HCT116 (cell line): ENCODE results near the gene SCAF1. TPM values are rescaled to one million over a fixed set of nuclear protein-coding genes. Genes with fewer than 3 reads are reported as not detected.

Experiments
- ATAC-seq: fragments of 200-7000 bp; cut with Tn5 transposase; 2 replicates; pipeline ENCODE4 v1.9.1; 2020; ENCODE audit warnings: mild to moderate bottlenecking, moderate library complexity
- BruUV-seq: library from RNA; stranded (reverse); fragments of 400-500 nt; replicated peaks from 2 replicates; lab custom pipeline; 2021; lab: Mats Ljungman, UMichigan
- CTCF ChIA-PET: fragments of 300-600 bp; sonication (Branson Sonifier 250); formaldehyde crosslinking; loops from one replicate; lab custom pipeline; 2021; ENCODE audit warnings: antibody characterized with exemption; lab: Charles Lee
- POLR2A ChIA-PET: fragments of 300-600, 350-600 bp; sonication (Branson Sonifier 250); formaldehyde crosslinking; loops from one replicate; lab custom pipeline; 2021; ENCODE audit warnings: antibody characterized with exemption; lab: Charles Lee
- RAD21 ChIA-PET, 2 experiments: fragments of 300-600 bp; sonication (Branson Sonifier 250); formaldehyde crosslinking; loops; one replicate each; lab custom pipeline; 2023; ENCODE audit warnings: low total read pairs in 2 of 2; ENCODE audit not compliant: uncharacterized antibody in 2 of 2, unreplicated experiment in 2 of 2, low non-redundant PET in 1 of 2; lab: Charles Lee
- DNase-seq: peaks from one replicate; pipeline ENCODE4 v3.0.0-alpha.2; 2010; ENCODE audit warnings: low read depth, low spot score
- H2AFZ ChIP-seq: fragments of 200-600 bp; shearing (Covaris generic), sonication (generic); 2 replicates; pipeline ENCODE4 v1.6.1; 2017; ENCODE audit warnings: low read depth, mixed run types, mixed read lengths, antibody characterized with exemption, low read length; ENCODE audit not compliant: poor library complexity, severe bottlenecking
- H3K27ac ChIP-seq: 2 replicates; pipeline ENCODE4 v1.5.1; 2012; ENCODE audit warnings: low read depth, low read length
- H3K27me3 ChIP-seq: fragments of 200-600 bp; sonication (generic); 2 replicates; pipeline ENCODE4 v1.6.1; 2016; ENCODE audit warnings: mixed run types, low read length, mixed read lengths; ENCODE audit not compliant: insufficient read depth
- H3K36me3 ChIP-seq, 2 experiments: fragments of 200-500 bp in 1 of 2; fragments of 200-600 bp in 1 of 2; sonication (Bioruptor generic) in 1 of 2; sonication (generic) in 1 of 2; 2 replicates each; pipeline versions ENCODE4 v1.5.1 to v1.6.1; 2014 to 2016; ENCODE audit warnings: low read length in 2 of 2, inconsistent platforms in 1 of 2, mixed read lengths in 1 of 2, mixed run types in 1 of 2; ENCODE audit not compliant: insufficient read depth in 2 of 2, control insufficient read depth in 1 of 2
- H3K4me1 ChIP-seq, 2 experiments: fragments of 200-600 bp in 1 of 2; sonication (generic) in 1 of 2; 2 replicates each; pipeline versions ENCODE4 v1.5.1 to v1.6.1; 2012 to 2017; ENCODE audit warnings: low read length in 2 of 2, inconsistent platforms in 1 of 2, mild to moderate bottlenecking in 1 of 2, mixed read lengths in 1 of 2, mixed run types in 1 of 2, moderate library complexity in 1 of 2; ENCODE audit not compliant: insufficient read depth in 2 of 2, control insufficient read depth in 1 of 2
- H3K4me2 ChIP-seq: fragments of 200-600 bp; sonication (generic); 2 replicates; pipeline ENCODE4 v1.6.1; 2017; ENCODE audit warnings: mixed run types, low read length, mixed read lengths
- H3K4me3 ChIP-seq, 2 experiments: fragments of 200-600 bp in 1 of 2; sonication (generic) in 1 of 2; replicated peaks in 1 of 2; 2 replicates each; pipeline ENCODE4 v1.5.1; 2011 to 2016; ENCODE audit warnings: low read length in 2 of 2, control low read depth in 1 of 2, low read depth in 1 of 2, mild to moderate bottlenecking in 1 of 2, mixed read lengths in 1 of 2, mixed run types in 1 of 2
- H3K79me2 ChIP-seq: fragments of 200-600 bp; sonication (generic); 2 replicates; pipeline ENCODE4 v1.6.1; 2017; ENCODE audit warnings: mild to moderate bottlenecking, mixed run types, low read length, moderate library complexity, mixed read lengths; ENCODE audit not compliant: insufficient read depth
- H3K9ac ChIP-seq: fragments of 200-600 bp; sonication (generic); 2 replicates; pipeline ENCODE4 v1.6.1; 2016; ENCODE audit warnings: low read length, mixed read lengths
- H3K9me2 ChIP-seq: fragments of 200-600 bp; sonication (generic), shearing (Covaris generic); 2 replicates; pipeline ENCODE4 v1.6.1; 2017; ENCODE audit warnings: mixed run types, mild to moderate bottlenecking, moderate library complexity; ENCODE audit not compliant: insufficient read depth
- H3K9me3 ChIP-seq, 2 experiments: fragments of 200-500 bp in 1 of 2; fragments of 200-600 bp in 1 of 2; sonication (Bioruptor generic) in 1 of 2; sonication (generic) in 1 of 2; 2 replicates each; pipeline ENCODE4 v1.6.1; 2014 to 2017; ENCODE audit warnings: low read length in 2 of 2, mixed read lengths in 2 of 2, inconsistent platforms in 1 of 2, low read depth in 1 of 2, mild to moderate bottlenecking in 1 of 2, mixed run types in 1 of 2, moderate library complexity in 1 of 2; ENCODE audit not compliant: control insufficient read depth in 1 of 2, insufficient read depth in 1 of 2
- H4K20me1 ChIP-seq: fragments of 200-600 bp; sonication (generic), shearing (Covaris generic); 2 replicates; pipeline ENCODE4 v1.6.1; 2017; ENCODE audit warnings: mixed run types, mild to moderate bottlenecking, moderate library complexity; ENCODE audit not compliant: insufficient read depth
- CEBPB ChIP-seq: IDR thresholded peaks from 2 replicates; pipeline ENCODE4 v1.6.1; 2012; ENCODE audit warnings: low read depth
- CTCF ChIP-seq, 3 experiments: fragments of 200-600 bp in 1 of 3; sonication (generic) in 1 of 3; IDR thresholded peaks in 2 of 3; conservative IDR thresholded peaks in 1 of 3; 2 replicates each; pipeline ENCODE4 v1.5.1; 2012 to 2017; ENCODE audit warnings: low read depth in 2 of 3, low read length in 2 of 3, antibody characterized with exemption in 1 of 3, borderline replicate concordance in 1 of 3, control low read depth in 1 of 3, mild to moderate bottlenecking in 1 of 3, mixed read lengths in 1 of 3, mixed run types in 1 of 3, moderate library complexity in 1 of 3; ENCODE audit not compliant: insufficient read depth in 1 of 3
- EGR1 ChIP-seq: IDR thresholded peaks from 2 replicates; pipeline ENCODE4 v1.6.1; 2012; ENCODE audit warnings: low read depth
- EZH2 ChIP-seq: fragments of 200-600 bp; sonication (generic); IDR thresholded peaks from 2 replicates; pipeline ENCODE4 v1.6.1; 2017; ENCODE audit warnings: antibody characterized with exemption, mixed run types
- EZH2phosphoT487 ChIP-seq: fragments of 200-600 bp; IDR thresholded peaks from 2 replicates; pipeline ENCODE4 v1.6.1; 2018; ENCODE audit warnings: antibody characterized with exemption, borderline replicate concordance
- FOSL1 ChIP-seq: IDR thresholded peaks from 2 replicates; pipeline ENCODE4 v1.6.1; 2012; ENCODE audit warnings: low read depth
- POLR2A ChIP-seq: IDR thresholded peaks from 2 replicates; pipeline ENCODE4 v1.7.0; 2011; ENCODE audit warnings: borderline replicate concordance; ENCODE audit not compliant: insufficient read depth, insufficient read length; ENCODE audit errors: extremely low read depth
- RAD21 ChIP-seq: IDR thresholded peaks from 2 replicates; pipeline ENCODE4 v1.6.1; 2012; ENCODE audit warnings: low read depth, mild to moderate bottlenecking
- SIN3A ChIP-seq: IDR thresholded peaks from 2 replicates; pipeline ENCODE4 v1.6.1; 2012; ENCODE audit warnings: low read depth
- YY1 ChIP-seq: IDR thresholded peaks from 2 replicates; pipeline ENCODE4 v1.6.1; 2011; ENCODE audit warnings: low read length, low read depth, moderate library complexity, mild to moderate bottlenecking; ENCODE audit not compliant: insufficient replicate concordance; ENCODE audit errors: extremely low read depth
- ZFX ChIP-seq: fragments of 450-650 bp; IDR thresholded peaks from 2 replicates; pipeline ENCODE4 v1.6.1; 2017
- intact Hi-C: fragments of 100-400 bp; cut with micrococcal nuclease; formaldehyde crosslinking; loops from 2 replicates; pipeline ENCODE4 v1.10.0; 2022
- total RNA-seq: library from RNA; stranded (reverse); gene quantifications from one replicate; pipeline ENCODE4 v1.2.1, GENCODE V29; 2021; ENCODE audit not compliant: unreplicated experiment
- TF ChIP-seq, protein P1 (sequence below): IDR thresholded peaks from 2 replicates; pipeline ENCODE4 v1.6.1; 2012
- TF ChIP-seq, protein P2 (sequence below): IDR thresholded peaks from 2 replicates; pipeline ENCODE4 v1.6.1; 2012

SCAF1 gene
- total RNA-seq, 1 experiment from 2014 or later = 96.8 TPM

GRCh38 chr19:49624967-49625910 is 16.8 kb upstream of the SCAF1 start:
- H3K9me2 ChIP-seq = no peaks in the 10 kb centered on the region
- ChIA-PET CTCF (no interaction called here), RAD21 (no interaction called here), POLR2A (no interaction called here)
- peaks cover 0 to 9% of the 10 kb centered on the region in 2 experiments; a peak in 1 of 4 replicates for H3K36me3 ChIP-seq
- H3K79me2 ChIP-seq = no peaks in the 10 kb centered on the region; the same call in 1 of the 2 replicates
- no peak overlapping the region for H3K9ac ChIP-seq
- ATAC-seq = no peak
- no peaks in the 10 kb centered on the region for H3K27me3 ChIP-seq
- no peaks in the 10 kb centered on the region for H4K20me1 ChIP-seq
- H3K27ac ChIP-seq = no peak overlapping the region
- no peaks in the 10 kb centered on the region for H3K9me3 ChIP-seq
- BruUV-seq = TSS peak; percentile 29
- DNase-seq = no peak
- H3K4me1 ChIP-seq = no peaks in the 10 kb centered on the region
- TF ChIP-seq, protein P1, sequence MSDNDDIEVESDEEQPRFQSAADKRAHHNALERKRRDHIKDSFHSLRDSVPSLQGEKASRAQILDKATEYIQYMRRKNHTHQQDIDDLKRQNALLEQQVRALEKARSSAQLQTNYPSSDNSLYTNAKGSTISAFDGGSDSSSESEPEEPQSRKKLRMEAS = no peak
- TF ChIP-seq EGR1 = no peak
- no peak for TF ChIP-seq EZH2
- TF ChIP-seq EZH2phosphoT487 = no peak
- TF ChIP-seq CEBPB = no peak
- no peak for TF ChIP-seq POLR2A
- no peak for TF ChIP-seq SIN3A
- TF ChIP-seq ZFX = no peak
- no peak for TF ChIP-seq FOSL1
- TF ChIP-seq YY1 = no peak
- no peak overlapping the region for H2AFZ ChIP-seq
- no peak overlapping the region for H3K4me3 ChIP-seq
- no peak overlapping the region for H3K4me2 ChIP-seq
- intact Hi-C loops = no loop called here

DNA sequence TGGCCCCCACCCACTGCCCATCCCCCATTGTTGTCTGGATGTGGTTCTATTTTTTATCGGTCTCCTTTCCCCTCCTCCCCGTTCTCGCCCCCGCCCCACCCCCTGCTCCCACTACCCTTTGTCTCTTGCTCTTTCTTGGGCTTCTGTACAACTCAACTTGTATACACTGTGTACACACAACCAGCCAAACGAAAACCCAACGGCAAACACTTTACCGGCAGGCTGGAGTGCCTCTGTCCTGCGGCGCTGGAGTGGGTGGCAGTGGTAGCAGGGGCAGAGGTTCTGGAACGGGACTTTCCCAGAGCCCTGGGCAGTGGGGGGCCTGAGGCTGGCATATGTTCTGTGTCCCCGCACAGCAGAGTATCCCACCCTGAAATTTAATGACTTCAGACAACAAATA is 15.8 kb upstream of the SCAF1 start:
- no peak for DNase-seq
- no peak overlapping the region for H3K27ac ChIP-seq
- ChIA-PET RAD21 (no interaction called here), POLR2A (no interaction called here), CTCF (no interaction called here)
- no peaks in the 10 kb centered on the region for H3K9me3 ChIP-seq
- H3K79me2 ChIP-seq = no peaks in the 10 kb centered on the region
- no peak overlapping the region for H3K4me3 ChIP-seq
- no peaks in the 10 kb centered on the region for H3K9me2 ChIP-seq
- BruUV-seq = no TSS peak
- no peaks in the 10 kb centered on the region for H3K27me3 ChIP-seq
- no peak overlapping the region for H2AFZ ChIP-seq
- no peak for ATAC-seq
- peaks cover 0 to 9% of the 10 kb centered on the region in 2 experiments; a peak in 1 of 4 replicates for H3K36me3 ChIP-seq
- intact Hi-C loops = no loop called here
- TF ChIP-seq, protein P1 = no peak
- TF ChIP-seq POLR2A (no peak), FOSL1 (no peak), EGR1 (no peak), RAD21 (no peak), CTCF (IDR thresholded peaks at IDR 0.05 in 2 of 3, conservative IDR thresholded peaks at IDR 0.05 in 1 of 3; ENCODE audit: borderline replicate concordance in 1 of 3, insufficient read depth in 1 of 3, low read depth in 2 of 3, low read length in 2 of 3) (no peak), SIN3A (no peak)
- TF ChIP-seq, protein P2, sequence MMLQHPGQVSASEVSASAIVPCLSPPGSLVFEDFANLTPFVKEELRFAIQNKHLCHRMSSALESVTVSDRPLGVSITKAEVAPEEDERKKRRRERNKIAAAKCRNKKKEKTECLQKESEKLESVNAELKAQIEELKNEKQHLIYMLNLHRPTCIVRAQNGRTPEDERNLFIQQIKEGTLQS = no peak
- H4K20me1 ChIP-seq = no peaks in the 10 kb centered on the region
- no peak overlapping the region for H3K9ac ChIP-seq
- no peaks in the 10 kb centered on the region for H3K4me1 ChIP-seq
- H3K4me2 ChIP-seq = no peak overlapping the region
